ENCODE measurements around the gene MAD1L1. TPM values are rescaled to one million over a fixed set of nuclear protein-coding genes. Genes with fewer than 3 reads are reported as not detected.
A peak's percentile ranks its signal among the peaks of the same experiment; 100 is the strongest.

MAD1L1 gene
- total RNA-seq, 2 donors from 2014 or later, result 81.3 to 115 TPM

GRCh38 chr7:2034291-2035201 lies 198.2 kb downstream of the MAD1L1 start:
- no peak for DNase-seq

GRCh38 chr7:2033586-2034135 lies 199.1 kb downstream of the MAD1L1 start:
- H3K27ac Mint-ChIP-seq, result no peak overlapping the region
- DNase-seq, result no peak
- H3K4me1 Mint-ChIP-seq, result peaks cover 25% of the 10 kb centered on the region
- no peaks in the 10 kb centered on the region for H3K27me3 Mint-ChIP-seq
- no peak for ATAC-seq
- no peak overlapping the region for H3K4me3 Mint-ChIP-seq
- H3K9me3 ChIP-seq (ENCODE audit: control insufficient read depth, low read length, poor library complexity, severe bottlenecking), result no peaks in the 10 kb centered on the region
- H3K36me3 Mint-ChIP-seq (ENCODE audit: low read depth), result no peaks in the 10 kb centered on the region

More at GRCh38 chr7:2034291-2035201, 198.2 kb downstream of the MAD1L1 start:
- Mint-ChIP-seq H3K36me3 (ENCODE audit: low read depth) (no peaks in the 10 kb centered on the region), H3K27ac (no peak overlapping the region), H3K27me3 (no peaks in the 10 kb centered on the region), H3K4me3 (no peak overlapping the region), H3K4me1 (peaks cover 31% of the 10 kb centered on the region)
- no peak for ATAC-seq
- H3K9me3 ChIP-seq (ENCODE audit: control insufficient read depth, low read length, poor library complexity, severe bottlenecking), result no peaks in the 10 kb centered on the region

DNA sequence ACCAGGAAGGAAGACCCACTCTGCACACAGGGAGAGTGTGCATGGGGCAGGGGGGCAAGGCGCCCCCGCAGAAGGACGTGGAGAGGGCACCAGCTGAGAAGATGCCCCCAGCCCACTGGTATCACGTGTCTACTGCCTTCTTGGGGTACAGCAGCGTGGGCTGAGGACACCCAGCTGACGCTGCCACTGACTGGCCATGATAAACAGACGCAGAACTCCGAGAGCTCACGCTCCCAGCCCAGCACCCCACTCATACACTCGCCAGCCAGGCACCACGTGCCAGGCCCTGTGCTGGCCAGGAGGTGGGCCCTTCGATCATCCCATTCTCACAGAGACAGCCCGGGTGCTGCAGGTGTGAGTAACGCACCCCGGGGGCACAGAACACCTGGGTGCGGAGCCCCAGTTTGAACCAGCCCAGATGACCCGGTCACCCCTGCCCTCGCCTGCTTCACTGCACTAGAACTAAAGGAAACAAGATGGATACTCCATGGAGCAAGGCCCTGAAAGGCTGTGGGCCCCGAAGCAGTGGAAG lies 199.8 kb downstream of the MAD1L1 start:
- H3K4me1 Mint-ChIP-seq, result peaks cover 23% of the 10 kb centered on the region
- H3K36me3 Mint-ChIP-seq (ENCODE audit: low read depth), result no peaks in the 10 kb centered on the region
- no peak overlapping the region for H3K27ac Mint-ChIP-seq
- DNase-seq (no peak), ATAC-seq (no peak)
- no peaks in the 10 kb centered on the region for H3K9me3 ChIP-seq (ENCODE audit: control insufficient read depth, low read length, poor library complexity, severe bottlenecking)
- no peak overlapping the region for H3K4me3 Mint-ChIP-seq
- H3K27me3 Mint-ChIP-seq, result no peaks in the 10 kb centered on the region

GRCh38 chr7:2032030-2032875 lies 200.5 kb downstream of the MAD1L1 start:
- no peaks in the 10 kb centered on the region for H3K9me3 ChIP-seq (ENCODE audit: control insufficient read depth, low read length, poor library complexity, severe bottlenecking)
- ATAC-seq (no peak), DNase-seq (no peak)
- Mint-ChIP-seq H3K4me1 (peaks cover 16% of the 10 kb centered on the region), H3K36me3 (ENCODE audit: low read depth) (no peaks in the 10 kb centered on the region), H3K27ac (no peak overlapping the region), H3K4me3 (no peak overlapping the region), H3K27me3 (no peaks in the 10 kb centered on the region)

GRCh38 chr7:2031451-2031845 lies 201.3 kb downstream of the MAD1L1 start:
- Mint-ChIP-seq H3K4me3 (no peak overlapping the region), H3K36me3 (ENCODE audit: low read depth) (peaks cover under 1% of the 10 kb centered on the region), H3K27me3 (no peaks in the 10 kb centered on the region), H3K4me1 (peaks cover 12% of the 10 kb centered on the region), H3K27ac (no peak overlapping the region)
- DNase-seq (no peak), ATAC-seq (no peak)
- no peaks in the 10 kb centered on the region for H3K9me3 ChIP-seq (ENCODE audit: control insufficient read depth, low read length, poor library complexity, severe bottlenecking)

GRCh38 chr7:2030475-2031450 lies 202.0 kb downstream of the MAD1L1 start:
- Mint-ChIP-seq H3K27ac (no peak overlapping the region), H3K36me3 (ENCODE audit: low read depth) (peaks cover 2% of the 10 kb centered on the region), H3K4me3 (no peak overlapping the region), H3K27me3 (no peaks in the 10 kb centered on the region), H3K4me1 (peaks cover 12% of the 10 kb centered on the region)
- no peaks in the 10 kb centered on the region for H3K9me3 ChIP-seq (ENCODE audit: control insufficient read depth, low read length, poor library complexity, severe bottlenecking)
- peak; percentile 40 for ATAC-seq
- DNase-seq, result peak in 1 of 3 donors; percentile 4

GRCh38 chr7:2029936-2030335 lies 202.8 kb downstream of the MAD1L1 start:
- peaks cover 6% of the 10 kb centered on the region for H3K9me3 ChIP-seq (ENCODE audit: control insufficient read depth, low read length, poor library complexity, severe bottlenecking)
- Mint-ChIP-seq H3K27me3 (no peaks in the 10 kb centered on the region), H3K27ac (no peak overlapping the region), H3K4me1 (peaks cover 12% of the 10 kb centered on the region), H3K36me3 (ENCODE audit: low read depth) (peaks cover 2% of the 10 kb centered on the region), H3K4me3 (no peak overlapping the region)
- peak in 1 of 3 donors; percentile 2 for DNase-seq
- ATAC-seq, result no peak

DNA sequence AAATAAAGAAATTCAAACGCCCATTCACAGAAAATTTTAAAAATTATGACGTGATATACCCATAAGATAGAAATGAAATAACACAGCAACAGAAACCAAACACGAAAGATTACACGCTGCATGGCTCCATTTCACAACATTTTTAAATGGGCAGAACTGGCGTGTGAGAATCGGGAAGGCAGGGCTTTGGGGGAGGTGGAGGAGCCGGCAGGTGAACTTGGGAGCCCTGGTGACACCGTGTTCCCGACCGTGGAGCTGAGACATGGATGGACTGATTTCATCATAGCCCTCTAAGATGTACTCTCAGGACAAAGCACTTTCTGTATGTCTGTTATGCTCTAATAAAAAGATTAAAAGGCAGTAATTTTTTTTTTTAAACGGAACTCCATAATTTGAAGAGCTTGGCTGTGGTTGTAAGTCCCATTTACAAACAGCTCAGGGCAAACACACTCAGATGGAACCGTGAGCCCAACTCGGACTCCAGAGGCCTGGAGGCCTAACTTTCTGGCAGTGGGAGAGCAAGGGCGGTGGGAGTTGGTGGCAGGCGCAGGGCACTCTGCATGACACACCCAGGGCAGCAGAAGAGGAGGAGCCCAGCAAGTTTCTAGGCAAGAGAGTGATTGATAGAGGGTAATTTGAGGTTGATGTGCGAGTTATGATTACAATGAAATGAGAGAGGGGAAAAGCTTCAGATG lies 203.4 kb downstream of the MAD1L1 start:
- Mint-ChIP-seq H3K36me3 (ENCODE audit: low read depth) (peaks cover 2% of the 10 kb centered on the region), H3K4me3 (no peak overlapping the region), H3K27me3 (no peaks in the 10 kb centered on the region), H3K4me1 (peaks cover 7% of the 10 kb centered on the region), H3K27ac (no peak overlapping the region)
- H3K9me3 ChIP-seq (ENCODE audit: control insufficient read depth, low read length, poor library complexity, severe bottlenecking), result peaks cover 9% of the 10 kb centered on the region
- ATAC-seq (no peak), DNase-seq (peak in 1 of 3 donors; percentile 2)

- ATAC-seq (no peak), DNase-seq (no peak)
- Mint-ChIP-seq H3K36me3 (ENCODE audit: low read depth) (peaks cover 2% of the 10 kb centered on the region), H3K27me3 (no peaks in the 10 kb centered on the region), H3K27ac (no peak overlapping the region), H3K4me3 (no peak overlapping the region), H3K4me1 (peaks cover 7% of the 10 kb centered on the region)
- H3K9me3 ChIP-seq (ENCODE audit: control insufficient read depth, low read length, poor library complexity, severe bottlenecking), result peaks cover 9% of the 10 kb centered on the region
These were observed 204.0 kb downstream of the MAD1L1 start for GRCh38 chr7:2028733-2029132.

DNA sequence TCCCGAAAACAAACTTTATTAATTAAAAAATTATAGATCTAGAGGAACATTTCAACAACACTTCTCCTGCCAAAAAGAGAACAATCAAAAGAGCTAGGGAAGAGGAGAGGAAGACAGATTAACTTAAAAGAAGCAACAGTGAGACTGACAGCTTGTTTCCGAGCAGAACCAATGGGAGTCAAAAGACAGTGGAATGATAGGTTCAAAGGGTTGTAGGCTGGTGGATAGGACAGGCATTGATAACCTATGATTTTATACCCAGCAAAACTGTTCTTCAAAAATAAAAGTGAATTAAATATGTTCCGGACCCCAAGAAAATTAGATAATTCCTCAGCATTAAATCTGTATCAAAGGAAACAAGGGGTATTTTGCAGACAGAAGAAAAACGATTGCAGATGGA lies 207.6 kb downstream of the MAD1L1 start:
- ATAC-seq (no peak), DNase-seq (no peak)
- peaks cover 9% of the 10 kb centered on the region for H3K9me3 ChIP-seq (ENCODE audit: control insufficient read depth, low read length, poor library complexity, severe bottlenecking)
- Mint-ChIP-seq H3K27ac (no peak overlapping the region), H3K36me3 (ENCODE audit: low read depth) (peaks cover 2% of the 10 kb centered on the region), H3K4me1 (peaks cover 8% of the 10 kb centered on the region), H3K27me3 (no peaks in the 10 kb centered on the region), H3K4me3 (no peak overlapping the region)

DNA sequence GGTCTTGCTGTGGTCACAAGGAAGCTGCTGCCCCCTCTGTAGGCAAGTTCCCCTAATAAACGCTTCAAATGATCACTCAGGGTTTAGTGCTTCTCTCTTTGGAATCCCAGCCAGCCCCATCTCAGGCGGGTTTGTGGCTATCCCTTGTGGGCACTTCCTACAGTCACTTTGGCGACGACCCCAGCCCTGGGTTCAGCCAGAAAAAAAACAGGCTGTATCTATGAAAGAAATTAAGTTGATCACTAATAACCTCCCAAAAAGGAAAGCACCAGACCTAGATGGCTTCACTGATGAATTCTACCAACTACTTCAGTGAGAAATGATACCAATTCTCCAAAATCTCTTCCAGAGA lies 208.2 kb downstream of the MAD1L1 start:
- no peak overlapping the region for H3K4me3 Mint-ChIP-seq

More for the DNA sequence above, 208.2 kb downstream of the MAD1L1 start:
- H3K27me3 Mint-ChIP-seq, result no peaks in the 10 kb centered on the region
- H3K9me3 ChIP-seq (ENCODE audit: control insufficient read depth, low read length, poor library complexity, severe bottlenecking), result peaks cover 9% of the 10 kb centered on the region
- no peak for DNase-seq
- no peak overlapping the region for H3K27ac Mint-ChIP-seq
- H3K4me1 Mint-ChIP-seq, result peaks cover 13% of the 10 kb centered on the region
- no peak for ATAC-seq
- H3K36me3 Mint-ChIP-seq (ENCODE audit: low read depth), result peaks cover 2% of the 10 kb centered on the region

All from T-helper 17 cell (primary cell).